Right lobe of liver (tissue), 6 donors: ENCODE results near the gene PACRG. TPM values are rescaled to one million over a fixed set of nuclear protein-coding genes. Genes with fewer than 3 reads are reported as not detected.

Experiments used
- ATAC-seq, 4 donors: fragments of 200-7000 bp; cut with Tn5 transposase; one replicate each; pipeline ENCODE4 v1.9.1; 2020; ENCODE audit warnings: mild to moderate bottlenecking in 4 of 4, moderate library complexity in 4 of 4
- DNase-seq, 3 donors: peaks; one replicate each; pipeline ENCODE4 v3.0.0-alpha.2; 2020
- H3K27ac ChIP-seq, 3 donors: fragments of 200-600 bp; one replicate each; pipeline ENCODE4 v1.8.0; 2022
- H3K27me3 ChIP-seq, 2 donors: fragments of 200-600 bp; one replicate each; pipeline ENCODE4 v1.8.0; 2022
- H3K36me3 ChIP-seq, 4 donors: fragments of 200-600 bp; sonication (generic) in 1 of 4; one replicate each; pipeline versions ENCODE4 v1.5.1 to v1.8.0; 2017 to 2022; ENCODE audit warnings: control low read depth in 1 of 4
- H3K4me1 ChIP-seq, 4 donors: fragments of 200-600 bp; sonication (generic) in 1 of 4; one replicate each; pipeline versions ENCODE4 v1.5.1 to v1.8.0; 2017 to 2022; ENCODE audit warnings: control low read depth in 1 of 4
- H3K4me3 ChIP-seq, 3 donors: fragments of 200-600 bp; one replicate each; pipeline ENCODE4 v1.8.0; 2022
- H3K9me3 ChIP-seq, 4 donors: fragments of 200-600 bp; sonication (generic) in 1 of 4; one replicate each; pipeline versions ENCODE4 v1.5.1 to v1.8.0; 2017 to 2022; ENCODE audit warnings: control low read depth in 1 of 4
- CTCF ChIP-seq, 4 donors: fragments of 200-600 bp in 3 of 4; fragments of 450-650 bp in 1 of 4; IDR thresholded peaks; one replicate each; pipeline versions ENCODE4 v1.5.1 to v1.8.0; 2016 to 2022; ENCODE audit warnings: antibody characterized with exemption in 4 of 4, mild to moderate bottlenecking in 2 of 4
- POLR2A ChIP-seq: fragments of 450-650 bp; IDR thresholded peaks from one replicate; pipeline ENCODE4 v1.6.1; 2017; ENCODE audit warnings: antibody characterized with exemption, mild to moderate bottlenecking
- WGBS: methylation state at CpG from one replicate; pipeline ENCODE4 v1.1.6; 2018; ENCODE audit warnings: low coverage, low lambda C conversion rate; ENCODE audit not compliant: insufficient coverage; ENCODE audit errors: missing lambda C conversion rate; 5-methylcytosine and 5-hydroxymethylcytosine counted together
- intact Hi-C, 2 donors: fragments of 100-400 bp; cut with DNase I; formaldehyde crosslinking; loops; one replicate each; pipeline versions ENCODE4 v1.11.2 to v1.14.1; 2022
- total RNA-seq, 6 experiments: library from RNA; depleted of rRNA in 2 of 6; stranded (reverse); fragments of >200 nt in 2 of 6; fragmentation: NEBNext Ultra II Directional in 3 of 6; extraction: Animal tissue kit (Norgen Biotek cat#: 25700) in 3 of 6; gene quantifications; one replicate each; pipeline versions ENCODE4 v1.1.0 to v1.2.4, GENCODE V29; 2016 to 2023
- donor health status: DM: no; HTN: yes; CAD: no.
- donor health status: DM: no; HTN: no; CAD: no.
- donor health status: DM: no; HTN: no; CAD: no.
- donor health status: DM: no; HTN: yes; CAD: no.
- donor health status: DM: no; HTN: yes; CAD: no.

PACRG gene
- total RNA-seq, 6 experiments from 2014 or later = 0.25 to 5.3 (median 2.7) TPM

GRCh38 chr6:162999575-163000285 lies 272.0 kb downstream of the PACRG start:
- TF ChIP-seq CTCF (IDR thresholded peaks at IDR 0.05) (no peak), POLR2A (no peak)
- H3K27ac ChIP-seq = no peak overlapping the region
- 75% methylated on average over 3 of the region's 5 CpGs for WGBS
- intact Hi-C loops = no loop called here
- no peak overlapping the region for H3K4me3 ChIP-seq
- no peaks in the 10 kb centered on the region for H3K27me3 ChIP-seq
- no peaks in the 10 kb centered on the region for H3K36me3 ChIP-seq
- DNase-seq (no peak), ATAC-seq (no peak)
- no peaks in the 10 kb centered on the region for H3K4me1 ChIP-seq
- no peaks in the 10 kb centered on the region for H3K9me3 ChIP-seq

- no peaks in the 10 kb centered on the region for H3K36me3 ChIP-seq
- 51% methylated on average over 3 of the region's 3 CpGs for WGBS
- TF ChIP-seq CTCF (IDR thresholded peaks at IDR 0.05) (no peak), POLR2A (no peak)
- DNase-seq (no peak), ATAC-seq (no peak)
- no peak overlapping the region for H3K4me3 ChIP-seq
- H3K27me3 ChIP-seq = no peaks in the 10 kb centered on the region
- intact Hi-C loops = no loop called here
- H3K9me3 ChIP-seq = no peaks in the 10 kb centered on the region
- H3K27ac ChIP-seq = no peak overlapping the region
- no peaks in the 10 kb centered on the region for H3K4me1 ChIP-seq
Observed at GRCh38 chr6:163001330-163001729, 273.6 kb downstream of the PACRG start.

- no peak for DNase-seq
- no peak for TF ChIP-seq CTCF (IDR thresholded peaks at IDR 0.05)
- TF ChIP-seq POLR2A = no peak
- Histone ChIP-seq H3K9me3 (no peaks in the 10 kb centered on the region), H3K36me3 (no peaks in the 10 kb centered on the region), H3K27ac (no peak overlapping the region), H3K27me3 (no peaks in the 10 kb centered on the region), H3K4me1 (no peaks in the 10 kb centered on the region), H3K4me3 (no peak overlapping the region)
- WGBS = 72% methylated on average over 6 of the region's 6 CpGs
- no peak for ATAC-seq
- intact Hi-C loops = no loop called here
Observed at GRCh38 chr6:163008186-163008585, 280.4 kb downstream of the PACRG start.

- TF ChIP-seq CTCF (IDR thresholded peaks at IDR 0.05) = no peak
- no peak for TF ChIP-seq POLR2A
- H3K27ac ChIP-seq = no peak overlapping the region
Observed at GRCh38 chr6:163008626-163009025, 280.9 kb downstream of the PACRG start.

More at GRCh38 chr6:163008626-163009025, 280.9 kb downstream of the PACRG start:
- intact Hi-C loops = no loop called here
- no peaks in the 10 kb centered on the region for H3K4me1 ChIP-seq
- 76% methylated on average over 3 of the region's 5 CpGs for WGBS
- H3K27me3 ChIP-seq = no peaks in the 10 kb centered on the region
- DNase-seq = no peak
- no peak overlapping the region for H3K4me3 ChIP-seq
- no peaks in the 10 kb centered on the region for H3K36me3 ChIP-seq
- H3K9me3 ChIP-seq = no peaks in the 10 kb centered on the region
- ATAC-seq = no peak
